GDM1 (cell line): ENCODE results near the gene ZNF236.
"Not testable (repeated sequence)": the region's sequence is repeated elsewhere in the genome, so short reads cannot be mapped to it uniquely, and the experiment has no call there.

Source experiments
- DNase-seq: peaks from one replicate; lab custom pipeline; 2025; lab: John Stamatoyannopoulos, UW

The ZNF236 gene

DNA sequence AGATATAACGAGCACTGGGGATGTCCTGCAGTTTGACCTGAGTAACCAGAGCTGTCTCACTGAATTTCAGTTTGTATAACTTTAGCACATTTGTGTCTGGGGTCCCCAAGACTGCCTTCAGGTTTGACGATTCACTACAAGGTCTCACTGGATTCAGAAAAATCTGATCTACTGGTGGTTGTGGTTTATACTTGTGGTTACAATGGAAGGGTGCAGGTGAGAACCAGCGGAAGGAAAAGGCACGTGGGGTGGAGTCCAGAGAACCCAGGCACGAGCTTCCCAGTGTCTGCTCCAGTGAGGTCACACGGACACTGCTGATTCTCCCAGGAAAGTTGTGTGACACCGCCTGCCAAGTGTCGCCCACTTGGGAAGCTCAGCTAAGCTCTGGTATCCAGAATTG is 126.0 kb downstream of the ZNF236 start:
- DNase-seq: no peak

DNA sequence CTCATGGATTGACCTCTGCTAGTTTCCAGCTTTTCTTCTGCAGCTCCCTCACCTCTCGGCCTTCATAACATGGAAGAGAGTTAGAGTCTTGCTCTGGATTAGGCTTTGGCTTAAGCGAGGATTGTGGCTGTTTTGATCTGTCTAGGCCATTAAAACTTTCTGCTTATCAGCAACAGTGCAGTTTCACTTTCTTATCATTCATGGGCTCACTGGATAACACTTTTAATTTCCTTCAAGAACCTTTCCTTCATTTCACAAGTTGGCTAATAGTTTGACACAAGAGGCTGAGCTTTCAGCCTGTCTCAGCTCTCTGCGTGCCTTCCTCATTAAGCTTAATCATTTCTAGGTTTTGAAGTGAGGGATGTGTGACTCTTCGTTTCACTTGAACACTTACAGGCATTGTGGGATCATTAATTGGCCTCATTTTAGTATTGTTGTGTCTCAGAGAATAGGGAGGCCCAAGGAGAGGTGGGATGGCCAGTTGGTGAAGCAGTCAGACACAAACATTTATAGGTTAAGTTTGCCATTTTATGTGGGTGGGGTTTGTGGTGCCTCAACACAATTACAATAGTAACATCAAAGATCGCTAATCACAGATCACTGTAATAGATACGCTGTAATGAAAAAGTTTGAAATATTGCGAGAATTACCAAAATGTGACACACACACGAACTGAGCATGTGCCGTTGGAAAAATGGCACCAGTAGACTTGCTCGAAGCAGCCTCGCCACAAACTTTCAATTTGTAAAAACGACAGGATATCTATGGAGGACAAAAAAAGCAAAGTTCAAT is 129.3 kb downstream of the ZNF236 start:
- DNase-seq: no peak

DNA sequence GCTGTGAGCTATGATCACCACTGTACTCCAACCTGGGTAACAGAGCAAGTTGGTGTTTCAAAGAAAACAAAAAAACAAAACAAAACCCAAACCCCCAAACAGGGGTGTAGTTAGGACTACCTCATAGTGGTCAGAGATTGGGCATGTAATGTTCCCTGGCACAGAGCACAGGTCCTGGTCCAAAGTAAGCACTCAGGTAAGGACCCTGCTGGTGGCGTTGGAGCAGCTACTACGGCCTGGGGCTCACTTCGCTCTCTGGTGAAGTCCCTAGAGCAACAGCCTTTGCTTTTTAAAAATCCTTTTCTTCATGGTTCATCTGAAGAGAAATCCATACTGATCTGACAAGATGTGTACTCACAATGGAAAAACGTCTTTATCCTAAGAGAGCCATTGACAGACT is 130.4 kb downstream of the ZNF236 start:
- DNase-seq: no peak

DNA sequence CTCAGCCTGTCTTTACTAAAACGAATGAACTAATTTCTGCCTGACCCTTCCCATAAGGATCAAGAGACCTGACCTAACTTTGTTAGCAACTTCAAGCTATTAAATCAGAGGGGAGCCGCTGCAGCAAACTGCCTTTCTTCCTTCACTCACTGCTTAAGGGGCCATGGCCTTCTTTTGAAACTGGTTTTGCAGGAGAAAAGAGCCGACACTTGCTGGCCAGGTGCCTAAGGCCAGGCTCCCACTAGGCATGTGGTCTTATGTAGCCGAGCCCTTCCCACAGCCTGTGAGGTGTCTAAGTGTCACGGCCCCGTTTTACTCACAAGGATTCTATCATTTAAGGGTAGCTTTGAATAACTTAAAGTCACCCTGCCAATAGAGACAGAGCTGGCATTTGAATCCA is 130.8 kb downstream of the ZNF236 start:
- no peak for DNase-seq

DNA sequence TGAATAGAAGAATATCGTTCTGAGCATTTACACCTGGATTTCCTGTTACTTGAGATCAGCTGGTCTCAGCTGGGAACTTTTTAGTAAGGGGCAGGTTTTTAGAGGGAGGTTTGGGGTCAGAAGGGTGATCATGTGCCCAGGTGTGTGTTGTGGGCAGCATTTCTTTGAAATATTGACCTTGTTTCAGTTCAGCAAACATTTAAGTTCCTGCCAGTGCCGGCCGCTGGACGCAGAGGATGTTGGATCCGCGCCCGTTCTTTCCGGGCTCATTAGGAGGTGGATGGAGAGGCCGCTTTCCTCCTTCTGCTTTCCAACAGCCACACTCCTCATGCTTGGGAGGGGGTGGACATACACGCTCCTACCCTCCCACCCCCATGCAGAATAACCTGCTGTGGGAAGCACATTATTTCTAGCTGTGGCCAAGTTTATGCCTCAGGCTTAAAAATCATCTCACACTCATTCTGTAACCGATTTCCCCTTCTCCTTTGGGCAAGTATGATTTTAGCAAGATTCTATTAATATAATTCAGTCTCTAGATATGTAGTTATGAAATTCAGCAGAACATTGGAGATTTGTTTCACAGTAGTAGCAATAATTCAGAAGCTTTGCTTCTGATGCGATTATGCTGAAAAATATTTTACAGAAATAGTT is 131.4 kb downstream of the ZNF236 start:
- no peak for DNase-seq

DNA sequence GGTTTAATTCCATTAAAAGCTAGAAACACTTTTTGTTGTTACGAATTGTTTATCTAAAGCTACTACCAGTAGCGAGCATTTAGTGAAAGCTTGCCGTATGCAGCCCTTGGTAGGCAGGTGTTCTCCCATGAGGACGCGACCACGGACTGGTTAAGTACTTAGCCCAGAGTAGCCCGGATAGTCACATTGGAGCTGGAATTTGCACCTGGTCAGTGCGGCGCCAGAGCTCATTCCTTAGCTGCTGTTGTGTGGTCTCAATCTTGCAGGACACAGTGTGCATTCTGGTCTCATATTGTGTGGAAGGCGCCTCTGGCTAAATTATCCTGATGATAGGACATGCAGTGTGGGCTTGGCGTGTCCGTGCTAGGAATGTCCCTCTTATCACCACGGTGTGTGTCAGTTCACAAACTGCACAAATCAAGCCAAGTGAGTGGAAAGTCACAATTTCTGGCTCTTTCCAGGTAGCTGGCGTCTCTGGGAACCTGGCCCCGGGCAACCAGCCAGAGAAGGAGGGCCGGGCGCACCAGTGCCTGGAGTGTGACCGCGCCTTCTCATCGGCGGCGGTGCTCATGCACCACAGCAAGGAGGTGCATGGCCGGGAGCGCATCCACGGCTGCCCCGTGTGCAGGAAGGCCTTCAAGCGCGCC is 133.3 kb downstream of the ZNF236 start:
- no peak for DNase-seq

DNA sequence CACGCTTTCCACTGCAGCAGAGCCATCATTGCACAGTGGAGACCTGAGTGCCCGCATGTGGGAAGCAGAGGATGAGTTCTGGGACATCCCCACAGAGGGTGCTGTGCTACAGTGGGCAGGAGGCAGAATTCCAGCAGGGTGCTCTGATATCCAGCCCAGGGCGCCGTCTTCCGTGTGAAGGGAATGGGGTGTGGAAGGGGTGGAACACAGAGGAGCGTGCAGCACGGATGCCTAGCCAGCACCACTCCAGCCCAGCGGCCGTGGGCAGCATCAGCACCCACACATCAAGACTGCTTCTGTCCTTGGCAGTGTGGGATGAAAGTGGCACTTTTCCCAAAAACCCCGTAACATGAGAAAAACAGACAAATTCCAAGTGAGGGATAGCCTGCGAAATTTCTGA is 134.3 kb downstream of the ZNF236 start:
- no peak for DNase-seq

DNA sequence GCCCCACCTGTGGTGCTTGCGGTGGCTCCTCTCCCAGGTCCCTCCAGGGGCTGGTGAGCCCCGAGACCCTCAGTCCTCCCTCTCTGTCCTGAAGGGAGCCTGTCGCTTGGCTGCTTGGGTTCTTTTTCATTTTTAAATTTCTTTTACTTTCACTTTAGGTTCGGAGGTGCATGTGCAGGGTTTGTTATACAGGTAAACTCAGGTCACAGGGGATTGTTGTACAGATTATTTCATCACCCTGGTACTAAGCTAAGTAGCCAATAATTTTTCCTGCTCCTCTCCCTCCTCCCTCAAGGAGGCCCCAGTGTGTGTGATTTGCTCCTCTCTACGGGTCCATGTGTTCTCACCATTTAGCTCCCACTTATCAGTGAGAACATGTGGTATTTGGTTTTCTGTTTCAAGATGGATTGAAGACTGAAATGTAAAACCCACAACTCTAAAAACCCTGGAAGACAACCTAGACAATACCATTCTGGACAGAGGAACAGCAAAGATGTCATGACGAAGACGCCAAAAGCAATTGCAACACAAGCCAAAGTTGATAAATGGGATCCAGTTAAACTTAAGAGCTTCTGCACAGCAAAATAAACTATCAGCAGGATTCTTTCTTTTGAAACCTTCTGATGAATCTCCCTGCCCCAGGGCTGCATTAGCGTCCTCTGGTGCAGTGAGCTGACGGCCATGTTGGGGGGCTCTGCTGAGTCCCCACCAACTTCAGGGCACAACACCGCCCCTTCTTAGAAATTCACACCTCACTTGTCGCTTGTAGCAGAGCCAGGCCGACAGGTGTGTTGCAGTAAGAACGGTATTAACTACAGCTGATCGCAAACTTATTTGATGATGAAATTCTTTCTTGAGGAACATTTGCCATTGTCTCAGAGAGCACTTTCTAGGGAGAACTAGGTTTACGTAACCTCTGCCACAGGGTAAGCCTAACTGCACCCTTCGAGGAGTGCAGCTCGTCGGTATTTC is 135.3 kb downstream of the ZNF236 start:
- no peak for DNase-seq

DNA sequence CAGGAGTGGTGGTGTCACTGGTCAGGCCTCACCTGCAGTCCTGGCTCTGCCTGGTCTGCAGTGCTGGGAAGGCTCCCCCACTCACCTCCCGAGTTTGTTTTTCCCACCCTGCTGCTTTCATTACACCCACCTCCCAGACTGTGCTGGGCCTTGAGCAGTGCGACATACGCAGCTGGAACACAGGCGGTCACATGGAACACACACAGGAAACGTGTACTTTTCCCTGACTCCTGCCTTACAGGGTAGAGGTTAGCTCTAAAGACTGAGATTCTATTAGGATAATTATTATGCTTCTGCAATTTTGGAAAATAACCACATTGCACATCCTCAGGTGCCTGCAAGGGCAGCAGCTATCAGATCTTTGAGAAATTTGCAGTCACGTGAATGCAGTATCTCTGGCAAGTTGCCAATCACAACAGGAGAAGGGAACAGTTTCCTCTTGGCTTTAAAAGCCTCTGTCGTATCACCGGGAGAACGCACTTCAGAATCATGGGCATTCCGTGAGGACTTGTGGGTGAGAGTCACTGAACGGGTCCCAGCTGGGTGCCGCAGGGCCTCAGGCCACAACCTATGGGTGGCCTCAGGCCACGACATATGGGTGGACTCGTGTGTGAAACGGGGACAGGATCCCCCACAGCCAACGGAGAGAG is 136.5 kb downstream of the ZNF236 start:
- DNase-seq: no peak

DNA sequence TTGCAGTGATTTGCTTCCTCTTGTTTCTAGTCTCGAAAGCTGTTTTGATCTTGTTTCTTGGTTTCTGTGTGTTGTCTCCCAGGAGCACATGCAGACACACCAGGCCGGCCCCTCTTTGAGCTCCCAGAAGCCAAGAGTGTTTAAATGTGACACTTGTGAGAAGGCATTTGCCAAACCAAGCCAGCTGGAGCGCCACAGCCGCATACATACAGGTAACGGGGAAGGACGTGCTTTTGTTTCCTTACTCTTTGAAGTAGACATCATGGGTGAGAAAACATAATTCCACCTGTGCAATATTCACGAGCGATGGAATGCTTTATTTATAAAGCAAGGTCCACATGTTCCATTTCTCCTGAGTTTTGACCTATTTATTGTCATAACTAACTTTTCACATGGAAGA is 137.2 kb downstream of the ZNF236 start:
- DNase-seq: no peak

DNA sequence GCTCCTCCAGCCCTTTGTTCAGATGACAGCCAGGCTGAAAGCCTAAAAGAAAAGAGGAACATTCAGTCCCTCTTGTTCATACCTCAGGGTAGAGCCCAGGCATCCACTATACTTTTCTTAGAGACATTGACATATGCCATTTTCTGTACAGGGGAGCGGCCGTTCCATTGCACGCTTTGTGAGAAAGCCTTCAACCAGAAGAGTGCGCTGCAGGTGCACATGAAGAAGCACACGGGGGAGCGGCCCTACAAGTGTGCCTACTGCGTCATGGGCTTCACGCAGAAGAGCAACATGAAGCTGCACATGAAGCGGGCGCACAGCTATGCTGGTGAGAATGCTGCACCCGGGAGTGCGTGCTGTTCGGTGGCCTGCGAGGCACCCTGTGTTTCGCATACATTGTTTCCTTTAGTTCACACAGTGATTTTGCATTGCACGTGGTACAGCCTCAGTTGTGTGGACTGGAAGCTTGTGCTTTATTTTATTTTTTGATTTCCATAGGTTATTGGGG is 138.2 kb downstream of the ZNF236 start:
- no peak for DNase-seq

DNA sequence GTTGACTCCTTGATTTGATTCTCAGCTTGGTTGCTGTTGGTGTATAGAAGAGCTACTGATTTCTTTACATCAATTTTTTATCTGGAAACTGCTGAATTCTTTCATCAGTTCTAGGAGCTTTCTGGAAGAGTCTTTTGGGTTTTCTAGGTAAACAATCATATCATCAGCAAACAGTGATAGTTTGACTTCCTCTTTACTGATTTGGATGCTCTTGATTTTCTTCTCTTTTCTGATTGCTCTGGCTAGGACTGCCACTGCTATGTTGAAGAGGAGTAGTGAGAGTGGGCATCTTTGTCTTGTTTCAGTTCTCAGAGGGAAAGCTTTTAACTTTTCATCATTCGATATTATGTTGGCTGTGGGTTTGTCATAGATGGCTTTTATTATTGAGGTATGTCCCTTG is 140.5 kb downstream of the ZNF236 start:
- DNase-seq: no peak

DNA sequence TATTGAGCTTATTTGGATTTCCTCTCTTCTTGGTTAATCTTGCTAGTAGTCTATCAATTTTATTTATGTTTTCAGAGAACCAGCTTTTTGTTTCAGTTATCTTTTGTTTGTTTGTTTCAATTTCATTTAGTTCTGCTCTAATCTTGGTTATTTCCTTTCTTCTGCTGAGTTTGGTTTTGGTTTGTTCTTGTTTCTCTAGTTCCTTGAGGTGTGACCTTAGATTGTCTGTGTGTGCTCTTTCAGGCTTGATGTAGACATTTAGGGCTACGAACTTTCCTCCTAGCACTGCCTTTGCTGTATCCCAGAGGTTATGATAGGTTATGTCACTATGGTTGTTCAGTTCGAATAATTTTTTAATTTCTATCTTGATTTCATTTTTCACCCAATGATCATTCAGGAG is 141.6 kb downstream of the ZNF236 start:
- DNase-seq: no peak

DNA sequence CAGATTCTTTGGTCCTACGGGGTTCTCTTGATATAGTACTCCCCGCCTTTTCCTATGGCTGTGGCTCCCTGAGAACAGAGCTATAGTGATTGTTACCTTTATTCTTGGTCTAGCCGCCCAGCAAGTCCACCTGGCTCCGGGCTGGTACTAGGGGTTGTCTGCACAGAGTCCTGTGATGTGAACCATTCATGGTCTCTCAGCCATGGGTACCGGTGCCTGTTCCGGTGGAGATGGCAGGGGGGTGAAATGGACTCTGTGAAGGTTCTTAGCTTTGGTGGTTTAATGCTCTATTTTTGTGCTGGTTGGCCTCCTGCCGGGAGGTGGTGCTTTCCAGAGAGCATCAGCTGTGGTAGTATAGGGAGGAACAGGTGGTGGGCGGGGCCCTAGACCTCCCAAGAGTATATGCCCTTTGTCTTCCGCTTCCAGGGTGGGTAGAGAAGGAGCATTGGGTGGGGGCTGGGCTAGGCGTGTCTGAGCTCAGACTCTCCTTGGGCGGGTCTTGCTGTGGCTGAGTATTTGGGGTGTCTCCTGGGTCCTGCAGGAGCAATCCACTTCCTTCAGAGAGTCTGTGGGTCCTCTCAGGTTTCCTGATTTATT is 143.3 kb downstream of the ZNF236 start:
- DNase-seq: not testable (repeated sequence)

DNA sequence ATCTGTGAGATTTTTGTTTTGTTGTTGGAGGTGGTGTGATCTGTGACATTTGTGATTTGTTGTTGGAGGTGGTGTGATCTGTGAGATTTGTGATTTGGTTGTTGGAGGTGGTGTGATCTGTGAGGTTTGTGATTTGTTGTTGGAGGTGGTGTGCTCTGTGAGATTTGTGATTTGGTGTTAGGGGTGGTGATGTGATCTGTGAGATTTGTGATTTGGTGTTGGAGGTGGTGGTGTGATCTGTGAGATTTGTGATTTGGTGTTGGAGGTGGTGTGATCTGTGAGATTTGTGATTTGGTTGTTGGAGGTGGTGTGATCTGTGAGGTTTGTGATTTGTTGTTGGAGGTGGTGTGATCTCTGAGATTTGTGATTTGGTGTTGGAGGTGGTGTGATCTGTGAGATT is 144.9 kb downstream of the ZNF236 start:
- not testable (repeated sequence) for DNase-seq

DNA sequence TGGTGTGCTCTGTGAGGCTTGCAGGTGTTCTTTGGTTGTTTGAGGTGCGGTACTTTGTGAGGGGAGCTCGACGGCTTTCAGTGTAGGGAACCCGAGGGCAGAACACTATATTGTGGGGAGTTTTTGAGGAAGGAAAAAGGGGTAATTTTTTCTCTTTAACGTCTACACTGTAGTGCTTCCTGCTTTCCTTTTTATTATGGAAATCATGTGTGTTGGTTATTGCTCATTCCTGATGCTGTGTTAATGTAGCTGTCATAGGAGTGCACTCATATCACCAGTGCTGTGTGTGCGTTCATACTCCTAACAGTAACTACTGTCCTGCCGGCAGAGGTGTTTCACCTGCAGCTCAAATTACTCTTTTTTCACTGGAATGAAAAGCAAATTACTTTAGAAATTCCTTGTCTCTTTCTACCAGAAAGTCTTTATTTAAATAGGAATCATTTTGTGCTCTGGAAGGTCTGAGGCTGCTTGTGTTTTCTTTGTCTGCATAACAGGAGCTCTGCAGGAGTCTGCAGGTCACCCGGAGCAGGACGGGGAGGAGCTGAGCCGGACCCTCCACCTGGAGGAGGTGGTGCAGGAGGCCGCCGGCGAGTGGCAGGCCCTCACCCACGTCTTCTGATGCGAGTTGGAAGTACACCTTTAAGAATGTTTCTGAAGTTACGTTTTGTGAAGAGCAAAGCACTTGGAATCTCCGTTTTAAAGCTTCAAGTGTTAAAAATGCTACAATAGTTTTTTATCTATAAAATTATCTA is 145.5 kb downstream of the ZNF236 start:
- no peak for DNase-seq

DNA sequence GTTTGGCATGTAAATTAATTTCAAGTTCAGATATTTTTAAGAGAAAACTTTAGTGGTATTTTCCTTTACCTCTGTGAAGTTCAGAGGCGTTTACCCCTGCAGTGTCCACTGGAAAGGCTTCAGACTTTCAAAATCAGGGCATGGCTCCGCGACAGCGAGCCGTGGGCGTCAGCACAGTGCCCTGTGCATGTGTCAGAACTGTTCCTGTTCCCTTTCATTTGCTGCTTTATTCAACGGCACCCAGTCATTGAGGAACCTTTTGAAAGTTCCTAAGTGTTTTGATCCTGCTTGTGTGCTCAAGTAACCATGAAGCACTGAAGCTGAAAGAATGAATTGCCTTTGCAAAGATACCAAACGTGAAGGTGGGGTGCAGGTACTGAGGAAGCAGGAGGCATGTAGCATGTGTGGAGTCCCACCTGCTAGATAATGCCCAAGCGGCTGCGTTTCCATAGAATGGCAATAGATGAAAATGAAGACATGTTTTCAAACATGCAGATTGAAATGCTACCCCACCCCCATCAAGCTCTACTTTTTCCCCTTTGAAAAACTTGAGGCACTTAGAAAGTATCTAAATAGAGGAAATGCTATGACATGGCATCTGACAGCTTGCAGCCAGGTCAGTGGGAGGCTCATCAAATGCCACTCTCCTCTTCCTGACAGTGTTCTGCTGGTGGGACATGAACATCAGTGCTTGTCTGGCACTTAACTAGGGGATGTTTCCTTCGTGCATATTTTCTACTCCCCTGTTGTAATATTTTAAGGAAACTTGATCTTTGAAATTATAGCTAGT is 148.6 kb downstream of the ZNF236 start:
- no peak for DNase-seq

DNA sequence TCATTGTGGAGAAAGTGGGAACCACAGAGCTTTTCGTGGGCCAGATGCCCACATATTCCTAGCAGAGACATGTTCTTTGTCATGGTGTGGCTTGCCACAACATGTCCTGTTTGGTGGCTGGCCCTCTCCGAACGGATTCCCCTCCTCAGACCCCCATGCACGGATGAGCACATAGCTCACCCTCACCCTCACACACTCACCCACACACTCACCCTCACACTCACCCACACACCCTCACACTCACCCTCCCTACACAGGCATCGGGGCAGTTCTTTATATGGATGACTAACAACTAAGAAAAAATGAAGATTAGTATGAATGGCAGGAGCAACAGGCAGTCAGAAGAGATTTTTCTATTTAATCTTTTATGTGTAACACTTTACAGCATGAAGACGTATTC is 149.9 kb downstream of the ZNF236 start:
- no peak for DNase-seq

DNA sequence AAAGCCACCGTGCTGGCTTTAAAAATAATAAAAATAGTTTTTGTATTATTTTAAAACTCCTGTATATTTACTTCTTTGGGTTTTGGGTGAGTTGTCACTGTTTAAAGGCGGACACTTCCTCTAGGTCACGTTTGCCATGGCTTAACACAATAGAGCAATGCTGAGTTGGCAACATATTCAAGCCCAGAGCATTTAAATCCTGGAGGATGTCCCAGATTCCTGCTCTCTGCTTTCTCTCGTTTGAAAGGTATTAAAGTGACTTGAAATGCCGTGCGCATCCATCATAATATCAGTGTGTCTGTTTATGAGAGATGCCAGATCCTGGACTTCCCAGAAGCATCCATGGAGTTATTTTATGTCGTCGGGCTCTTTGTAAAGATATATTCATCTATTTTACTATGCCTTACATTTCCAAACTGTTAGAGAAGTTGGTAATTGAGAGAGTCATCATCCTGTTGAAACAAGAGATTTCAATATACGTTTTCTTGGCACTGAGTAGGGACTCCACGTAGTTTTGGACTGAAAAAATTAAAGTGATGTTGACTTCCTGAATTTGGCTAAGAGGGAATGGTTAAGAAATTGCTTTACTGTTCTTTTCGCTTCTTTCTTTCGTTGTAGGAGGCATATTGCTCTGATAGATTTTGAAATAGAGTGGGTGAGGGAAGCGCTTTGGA is 150.6 kb downstream of the ZNF236 start:
- no peak for DNase-seq
